Smooth muscle cell (in vitro differentiated cells): ENCODE measurements around the gene GPAT3. TPM values are rescaled to one million over a fixed set of nuclear protein-coding genes. Genes with fewer than 3 reads are reported as not detected.
A peak's percentile ranks its signal among the peaks of the same experiment; 100 is the strongest.

Experiments used
- DNase-seq: peaks from one replicate; lab custom pipeline; 2025; ENCODE audit not compliant: unreplicated experiment; lab: John Stamatoyannopoulos, UW
- H2AFZ ChIP-seq: fragments of 200-600 bp; sonication (generic); 2 replicates; pipeline ENCODE4 v1.6.0; 2016; ENCODE audit warnings: antibody characterized with exemption, low read depth, mild to moderate bottlenecking
- H3F3A ChIP-seq: fragments of 200-600 bp; sonication (generic); 2 replicates; pipeline ENCODE4 v1.6.0; 2017; ENCODE audit warnings: antibody characterized with exemption, low read depth
- H3K27ac ChIP-seq: fragments of 200-600 bp; sonication (generic); 2 replicates; pipeline ENCODE4 v1.5.1; 2016; ENCODE audit warnings: low read depth, mild to moderate bottlenecking
- H3K27me3 ChIP-seq: fragments of 200-600 bp; sonication (generic); 2 replicates; pipeline ENCODE4 v1.6.1; 2016; ENCODE audit warnings: low read depth, mild to moderate bottlenecking
- H3K36me3 ChIP-seq: fragments of 200-600 bp; sonication (generic); 2 replicates; pipeline ENCODE4 v1.5.1; 2016; ENCODE audit warnings: low read depth
- H3K4me1 ChIP-seq: fragments of 200-600 bp; sonication (generic); 2 replicates; pipeline ENCODE4 v1.5.1; 2016; ENCODE audit warnings: low read depth
- H3K4me2 ChIP-seq: fragments of 200-600 bp; sonication (generic); 2 replicates; pipeline ENCODE4 v1.6.0; 2016; ENCODE audit warnings: mild to moderate bottlenecking
- H3K4me3 ChIP-seq: fragments of 200-600 bp; sonication (generic); 2 replicates; pipeline ENCODE4 v1.5.1; 2016; ENCODE audit warnings: mild to moderate bottlenecking
- H3K79me2 ChIP-seq: fragments of 200-600 bp; sonication (generic); 2 replicates; pipeline ENCODE4 v1.6.0; 2016; ENCODE audit warnings: low read depth, mild to moderate bottlenecking
- H3K9ac ChIP-seq: fragments of 200-600 bp; sonication (generic); 2 replicates; pipeline ENCODE4 v1.6.0; 2016; ENCODE audit warnings: low read depth
- H3K9me3 ChIP-seq: fragments of 200-600 bp; sonication (generic); replicated peaks from 2 replicates; pipeline ENCODE4 v1.5.1; 2016; ENCODE audit warnings: low read depth
- H4K20me1 ChIP-seq: fragments of 200-600 bp; sonication (generic); 2 replicates; pipeline ENCODE4 v1.6.0; 2016; ENCODE audit warnings: low read depth
- CTCF ChIP-seq: fragments of 200-600 bp; sonication (generic); IDR thresholded peaks from 2 replicates; pipeline ENCODE4 v1.5.1; 2017; ENCODE audit warnings: borderline replicate concordance, mild to moderate bottlenecking, antibody characterized with exemption; ENCODE audit not compliant: insufficient read depth, poor library complexity, severe bottlenecking
- WGBS: methylation state at CpG from one replicate; pipeline ENCODE4 v1.1.7; 2016; ENCODE audit warnings: low lambda C conversion rate; 5-methylcytosine and 5-hydroxymethylcytosine counted together
- polyA plus RNA-seq: library from polyadenylated mRNA; unstranded; fragments of >200 nt; fragmentation: Nextera tagmentation; extraction: Ambion mirVana; gene quantifications from 2 replicates; pipeline ENCODE4 v1.2.1, GENCODE V29; 2016
- total RNA-seq: library from RNA; depleted of rRNA; stranded (reverse); fragments of >200 nt; gene quantifications from 2 replicates; pipeline ENCODE4 v1.2.3, GENCODE V29; 2014

GPAT3 gene
- total and polyA plus RNA-seq, 2 experiments from 2014 or later = 0.27 to 0.67 TPM

DNA sequence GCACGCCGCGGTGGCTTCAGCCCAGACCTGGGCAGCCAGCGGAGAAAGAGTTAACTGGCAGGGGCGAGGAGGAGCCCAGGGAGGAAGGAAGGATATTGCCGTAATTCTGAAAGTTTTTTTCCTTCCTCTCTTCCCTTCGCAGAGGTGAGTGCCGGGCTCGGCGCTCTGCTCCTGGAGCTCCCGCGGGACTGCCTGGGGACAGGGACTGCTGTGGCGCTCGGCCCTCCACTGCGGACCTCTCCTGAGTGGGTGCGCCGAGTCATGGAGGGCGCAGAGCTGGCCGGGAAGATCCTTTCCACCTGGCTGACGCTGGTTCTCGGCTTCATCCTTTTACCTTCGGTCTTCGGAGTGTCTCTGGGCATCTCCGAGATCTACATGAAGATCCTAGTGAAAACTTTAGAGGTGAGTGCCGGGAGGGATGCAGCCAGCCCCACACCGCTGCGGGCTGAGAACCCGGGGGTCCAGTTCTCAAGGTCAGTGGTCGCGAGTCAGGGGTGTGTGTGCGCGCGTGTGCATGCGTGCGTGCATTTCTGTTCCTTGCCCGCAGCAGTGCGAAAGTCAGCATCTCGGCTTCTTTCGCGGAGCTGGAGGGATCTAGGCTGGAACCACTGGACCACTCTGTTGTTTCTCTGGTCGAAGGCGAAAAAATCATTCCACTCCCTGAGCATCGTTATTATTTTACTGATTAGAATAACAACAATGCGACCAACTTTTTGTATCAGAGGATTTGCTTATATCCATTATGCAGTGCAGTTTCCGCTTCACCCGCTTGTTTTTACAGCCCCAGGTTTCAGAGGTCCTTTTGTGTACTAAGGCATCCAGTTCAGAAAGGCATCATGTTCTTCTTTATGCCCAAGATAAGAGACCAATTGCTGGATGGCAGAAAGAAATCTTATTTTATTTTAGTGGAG is 709 bp downstream of the GPAT3 start:
- peak overlapping the region; percentile 95 for H3K4me2 ChIP-seq
- H3K79me2 ChIP-seq = no peaks in the 10 kb centered on the region
- H3K36me3 ChIP-seq = no peaks in the 10 kb centered on the region
- H3K9ac ChIP-seq = no peak overlapping the region
- no peak for TF ChIP-seq CTCF
- no peaks in the 10 kb centered on the region for H3F3A ChIP-seq
- H2AFZ ChIP-seq = peak overlapping the region; percentile 89
- H3K27me3 ChIP-seq = peaks cover 68% of the 10 kb centered on the region
- WGBS = 4% methylated on average over 41 of the region's 46 CpGs
- no peaks in the 10 kb centered on the region for H3K9me3 ChIP-seq
- no peak for DNase-seq
- H3K4me1 ChIP-seq = no peaks in the 10 kb centered on the region
- peak overlapping the region; percentile 74 for H3K4me3 ChIP-seq
- H3K27ac ChIP-seq = no peak overlapping the region
- H4K20me1 ChIP-seq = no peaks in the 10 kb centered on the region

DNA sequence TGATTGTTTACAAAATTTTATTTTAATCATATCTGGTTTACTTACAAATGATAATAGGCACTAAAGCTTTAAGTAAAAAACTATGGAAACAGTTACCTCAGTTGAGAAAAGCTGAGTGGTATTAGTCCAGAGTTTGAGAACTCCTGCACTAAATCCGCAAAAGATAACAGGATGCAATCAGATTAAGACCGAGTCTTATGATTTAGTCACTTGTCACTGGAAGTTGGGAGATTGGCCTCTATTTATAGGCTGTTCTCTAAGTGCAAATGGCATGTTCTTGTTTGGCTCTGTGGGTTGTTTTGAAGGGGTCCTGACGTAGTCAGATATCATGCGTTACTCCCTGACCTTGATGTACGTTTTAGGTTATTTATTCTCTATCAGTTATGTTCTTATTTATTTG is 6.3 kb downstream of the GPAT3 start:
- H3K27ac ChIP-seq = no peak overlapping the region
- H3K4me3 ChIP-seq = no peak overlapping the region

GRCh38 chr4:83546786-83547185 is 10.9 kb downstream of the GPAT3 start:
- H3K27ac ChIP-seq = no peak overlapping the region
- H3F3A ChIP-seq = no peaks in the 10 kb centered on the region
- no peaks in the 10 kb centered on the region for H4K20me1 ChIP-seq
- H3K4me3 ChIP-seq = no peak overlapping the region
- no peaks in the 10 kb centered on the region for H3K79me2 ChIP-seq
- 84% methylated on average over 3 of the region's 3 CpGs for WGBS
- DNase-seq = no peak
- H3K9me3 ChIP-seq = no peaks in the 10 kb centered on the region
- H3K36me3 ChIP-seq = no peaks in the 10 kb centered on the region
- TF ChIP-seq CTCF = no peak
- H2AFZ ChIP-seq = no peak overlapping the region
- no peak overlapping the region for H3K4me2 ChIP-seq
- no peak overlapping the region for H3K9ac ChIP-seq
- no peaks in the 10 kb centered on the region for H3K27me3 ChIP-seq
- no peaks in the 10 kb centered on the region for H3K4me1 ChIP-seq

More for the DNA sequence above, 6.3 kb downstream of the GPAT3 start:
- H4K20me1 ChIP-seq = no peaks in the 10 kb centered on the region
- TF ChIP-seq CTCF = no peak
- no peaks in the 10 kb centered on the region for H3F3A ChIP-seq
- H3K4me1 ChIP-seq = no peaks in the 10 kb centered on the region
- DNase-seq = no peak
- H3K4me2 ChIP-seq = no peak overlapping the region
- peaks cover 20% of the 10 kb centered on the region for H3K27me3 ChIP-seq
- 77% methylated on average over 5 of the region's 5 CpGs for WGBS
- H2AFZ ChIP-seq = no peak overlapping the region
- no peak overlapping the region for H3K9ac ChIP-seq
- H3K9me3 ChIP-seq = no peaks in the 10 kb centered on the region
- no peaks in the 10 kb centered on the region for H3K36me3 ChIP-seq
- no peaks in the 10 kb centered on the region for H3K79me2 ChIP-seq
